ENCODE results near the gene PSMA6. TPM values are rescaled to one million over a fixed set of nuclear protein-coding genes. Genes with fewer than 3 reads are reported as not detected.

The PSMA6 gene
- total and polyA plus RNA-seq, 2 of the 13 experiments (the other 11 are each of a cell fraction or from before 2014, with no cell fraction given) = 525 to 1,109 TPM

- TF ChIP-seq DZIP1 (CRISPR knock-in tag; IDR thresholded peaks at IDR 0.05) (no peak), HNRNPH1 (optimal IDR thresholded peaks at IDR 0.05; ENCODE audit: low read depth, low read length) (no peak), ZBTB40 (IDR thresholded peaks at IDR 0.05) (no peak), ZBTB40 (CRISPR knock-in tag; IDR thresholded peaks at IDR 0.05) (peak; percentile 89), HINFP (CRISPR knock-in tag; IDR thresholded peaks at IDR 0.05; ENCODE audit: low read depth) (0 out of 2 replicates have a peak, but pooled peaks have one; percentile 92), ZNF343 (CRISPR knock-in tag; IDR thresholded peaks at IDR 0.05) (peak; percentile 83), TSC22D2 (CRISPR knock-in tag; IDR thresholded peaks at IDR 0.05; ENCODE audit: borderline replicate concordance) (peak; percentile 88), KDM3A (CRISPR knock-in tag; IDR thresholded peaks at IDR 0.05; ENCODE audit: low read depth) (peak; percentile 98), ZNF572 (CRISPR knock-in tag; IDR thresholded peaks at IDR 0.05) (no peak), MATR3 (CRISPR knock-in tag; IDR thresholded peaks at IDR 0.05) (no peak), CEBPZ (IDR thresholded peaks at IDR 0.05; ENCODE audit: low read length) (no peak)
Measured at GRCh38 chr14:35365130-35366055, 73.2 kb downstream of the PSMA6 start (continued).
